Measurements from ENCODE around the gene TMEM225B.

DNA sequence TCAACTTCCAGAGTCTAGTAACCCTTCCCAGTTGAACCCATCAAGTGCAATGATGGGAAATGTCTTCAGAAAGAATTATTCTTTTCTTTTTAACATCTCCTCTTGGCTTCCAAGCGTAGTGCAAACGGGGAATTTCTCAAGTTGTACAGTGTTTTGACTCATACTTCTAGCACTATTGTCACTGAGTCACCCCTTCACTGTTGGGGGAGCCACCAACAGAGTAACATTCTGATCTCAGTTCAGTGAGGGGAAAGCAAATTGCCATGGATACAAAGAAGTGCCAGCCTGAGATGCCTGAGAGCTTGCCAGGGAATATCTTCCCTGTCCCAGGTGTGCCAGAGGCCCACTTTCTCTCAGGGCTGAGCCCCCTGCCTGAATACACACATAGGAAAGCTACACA is 50.8 kb downstream of the TMEM225B start:
- TF ChIP-seq, protein P1, sequence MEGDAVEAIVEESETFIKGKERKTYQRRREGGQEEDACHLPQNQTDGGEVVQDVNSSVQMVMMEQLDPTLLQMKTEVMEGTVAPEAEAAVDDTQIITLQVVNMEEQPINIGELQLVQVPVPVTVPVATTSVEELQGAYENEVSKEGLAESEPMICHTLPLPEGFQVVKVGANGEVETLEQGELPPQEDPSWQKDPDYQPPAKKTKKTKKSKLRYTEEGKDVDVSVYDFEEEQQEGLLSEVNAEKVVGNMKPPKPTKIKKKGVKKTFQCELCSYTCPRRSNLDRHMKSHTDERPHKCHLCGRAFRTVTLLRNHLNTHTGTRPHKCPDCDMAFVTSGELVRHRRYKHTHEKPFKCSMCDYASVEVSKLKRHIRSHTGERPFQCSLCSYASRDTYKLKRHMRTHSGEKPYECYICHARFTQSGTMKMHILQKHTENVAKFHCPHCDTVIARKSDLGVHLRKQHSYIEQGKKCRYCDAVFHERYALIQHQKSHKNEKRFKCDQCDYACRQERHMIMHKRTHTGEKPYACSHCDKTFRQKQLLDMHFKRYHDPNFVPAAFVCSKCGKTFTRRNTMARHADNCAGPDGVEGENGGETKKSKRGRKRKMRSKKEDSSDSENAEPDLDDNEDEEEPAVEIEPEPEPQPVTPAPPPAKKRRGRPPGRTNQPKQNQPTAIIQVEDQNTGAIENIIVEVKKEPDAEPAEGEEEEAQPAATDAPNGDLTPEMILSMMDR (IDR thresholded peaks at IDR 0.05) = no peak
- TF ChIP-seq SIN3A (IDR thresholded peaks at IDR 0.05; ENCODE audit: borderline replicate concordance, insufficient read depth, low read depth, low read length) = no peak

Data from Panc1 (cell line).